GM21737 (cell line): ENCODE results near the gene SLC25A24.
A peak's percentile ranks its signal among the peaks of the same experiment; 100 is the strongest.
"Not testable (repeated sequence)": the region's sequence is repeated elsewhere in the genome, so short reads cannot be mapped to it uniquely, and the experiment has no call there.

ENCODE experiments used
- ATAC-seq: cut with Tn5 transposase; IDR thresholded peaks from one replicate; pipeline ENCODE4 v1.9.1; 2021; ENCODE audit warnings: mild to moderate bottlenecking, moderate library complexity; ENCODE audit not compliant: unreplicated experiment

Gene SLC25A24

DNA sequence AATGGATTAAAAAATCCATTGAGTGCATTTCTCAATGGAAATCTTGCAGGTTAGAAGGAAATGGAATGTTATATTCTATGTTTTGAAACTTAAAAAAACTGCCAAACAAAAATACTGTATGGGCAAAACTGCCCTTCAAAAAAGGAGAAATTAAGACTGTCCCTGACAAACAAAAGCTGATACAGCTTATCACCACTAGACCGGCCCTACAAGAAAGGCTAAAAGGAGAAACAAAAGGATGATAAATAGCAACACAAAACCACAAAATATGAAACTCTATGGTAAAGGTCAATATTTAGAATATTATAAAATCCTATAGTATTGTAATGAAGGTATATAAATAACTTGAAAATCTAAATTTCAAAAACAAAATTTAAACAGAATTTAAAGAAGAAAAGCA lies 60.0 kb downstream of the SLC25A24 start:
- ATAC-seq, result no peak

DNA sequence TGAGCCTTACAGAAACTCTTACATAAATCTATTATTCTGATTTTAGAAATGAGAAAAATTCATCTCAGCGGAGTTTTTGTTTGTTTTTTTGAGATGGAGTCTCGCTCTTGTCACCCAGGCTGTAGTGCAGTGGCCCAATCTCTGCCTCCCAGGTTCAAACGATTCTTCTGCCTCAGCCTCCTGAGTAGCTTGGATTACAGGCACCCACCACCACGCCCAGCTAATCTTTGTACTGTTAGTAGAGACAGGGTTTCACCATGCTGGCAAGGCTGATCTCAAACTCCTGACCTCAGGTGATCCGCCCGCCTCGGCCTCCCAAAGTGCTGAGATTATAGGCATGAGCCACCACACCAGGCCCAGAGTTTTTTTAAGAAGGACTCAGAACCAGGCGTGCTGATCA lies 60.6 kb downstream of the SLC25A24 start:
- not testable (repeated sequence) for ATAC-seq

DNA sequence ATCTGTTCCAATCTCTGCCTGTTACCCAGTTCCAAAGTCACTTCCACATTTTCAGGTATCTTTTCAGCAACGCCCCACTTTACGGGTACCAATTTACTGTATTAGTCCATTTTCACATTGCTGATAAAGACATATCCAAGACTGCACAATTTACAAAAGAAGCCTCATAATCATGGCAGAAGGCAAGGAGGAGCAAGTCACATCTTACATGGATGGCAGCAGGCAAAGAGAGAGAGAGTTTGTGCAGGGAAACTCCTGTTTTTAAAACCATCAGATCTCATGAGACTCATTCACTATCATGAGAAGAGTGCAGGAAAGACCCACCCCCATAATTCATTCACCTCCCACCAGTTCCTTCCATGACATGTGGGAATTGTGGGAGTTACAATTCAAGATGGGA lies 67.0 kb downstream of the SLC25A24 start:
- not testable (repeated sequence) for ATAC-seq

DNA sequence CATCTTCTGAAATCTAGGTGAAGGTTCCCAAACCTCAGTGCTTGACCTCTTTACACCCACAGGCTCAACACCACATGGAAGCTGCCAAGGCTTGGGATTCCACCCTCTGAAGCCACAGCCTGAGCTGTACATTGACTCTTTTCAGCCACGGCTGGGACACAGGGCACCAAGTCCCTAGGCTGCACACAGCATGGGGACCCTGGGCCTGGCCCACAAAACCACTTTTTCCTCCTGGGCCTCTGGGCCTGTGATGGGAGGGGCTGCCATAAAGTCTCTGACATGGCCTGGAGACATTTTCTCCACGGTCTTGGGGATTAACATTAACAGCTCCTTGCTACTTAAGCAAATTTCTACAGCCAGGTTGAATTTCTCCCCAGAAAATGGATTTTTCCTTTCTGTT lies 67.8 kb downstream of the SLC25A24 start:
- ATAC-seq, result not testable (repeated sequence)

DNA sequence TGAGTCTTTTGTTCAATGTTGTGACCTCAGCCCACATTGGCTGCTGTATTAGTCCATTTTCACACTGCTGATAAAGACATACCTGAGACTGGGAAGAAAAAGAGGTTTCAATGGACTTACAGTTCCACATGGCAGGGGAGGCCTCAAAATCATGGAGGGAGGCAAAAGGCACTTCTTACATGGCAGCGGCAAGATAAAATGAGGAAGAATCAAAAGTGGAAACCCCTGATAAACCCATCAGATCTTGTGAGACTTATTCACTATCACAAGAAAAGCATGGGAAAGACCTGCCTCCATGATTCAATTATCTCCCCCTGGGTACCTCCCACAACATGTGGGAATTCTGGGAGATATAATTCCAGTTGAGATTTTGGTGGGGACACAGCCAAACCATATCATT lies 68.9 kb downstream of the SLC25A24 start:
- ATAC-seq, result not testable (repeated sequence)

DNA sequence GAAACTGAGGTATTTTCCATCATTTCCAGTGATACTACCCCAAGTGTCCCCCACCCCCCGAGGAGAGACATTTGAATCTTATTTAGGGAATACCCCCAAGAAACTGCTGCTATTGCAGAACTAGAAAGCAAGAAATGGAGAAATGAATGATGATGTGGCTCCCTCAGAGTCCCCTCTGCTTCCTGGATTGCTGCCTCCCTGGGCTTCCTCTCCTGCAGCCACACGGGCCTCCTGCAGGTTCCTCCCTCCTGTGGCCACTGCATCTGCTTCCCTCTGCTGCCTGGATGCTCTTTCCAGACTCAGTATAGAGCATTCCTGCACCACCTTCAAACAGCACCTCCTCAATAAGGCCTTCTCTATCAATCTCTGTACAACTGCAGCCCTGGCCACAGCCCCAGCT lies 69.3 kb downstream of the SLC25A24 start:
- no peak for ATAC-seq

DNA sequence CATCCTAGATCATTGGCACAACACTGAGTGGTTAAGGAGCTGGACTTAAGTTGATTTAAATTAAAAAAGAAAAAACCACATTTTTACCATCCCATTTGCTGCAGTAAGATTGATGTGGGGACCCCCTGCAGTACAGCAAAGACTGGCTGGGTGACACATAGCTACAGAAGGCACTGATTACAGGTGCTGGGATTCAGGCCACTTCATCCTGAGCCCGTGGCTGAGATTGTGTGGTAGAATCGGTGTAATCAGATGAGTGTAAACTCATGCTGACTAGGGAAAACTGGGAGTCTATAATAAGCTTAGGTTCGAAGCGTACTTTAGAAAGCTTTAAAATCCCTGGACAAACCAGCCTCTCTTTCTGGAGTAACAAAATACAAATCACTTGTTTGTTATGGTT lies 70.1 kb downstream of the SLC25A24 start:
- no peak for ATAC-seq

DNA sequence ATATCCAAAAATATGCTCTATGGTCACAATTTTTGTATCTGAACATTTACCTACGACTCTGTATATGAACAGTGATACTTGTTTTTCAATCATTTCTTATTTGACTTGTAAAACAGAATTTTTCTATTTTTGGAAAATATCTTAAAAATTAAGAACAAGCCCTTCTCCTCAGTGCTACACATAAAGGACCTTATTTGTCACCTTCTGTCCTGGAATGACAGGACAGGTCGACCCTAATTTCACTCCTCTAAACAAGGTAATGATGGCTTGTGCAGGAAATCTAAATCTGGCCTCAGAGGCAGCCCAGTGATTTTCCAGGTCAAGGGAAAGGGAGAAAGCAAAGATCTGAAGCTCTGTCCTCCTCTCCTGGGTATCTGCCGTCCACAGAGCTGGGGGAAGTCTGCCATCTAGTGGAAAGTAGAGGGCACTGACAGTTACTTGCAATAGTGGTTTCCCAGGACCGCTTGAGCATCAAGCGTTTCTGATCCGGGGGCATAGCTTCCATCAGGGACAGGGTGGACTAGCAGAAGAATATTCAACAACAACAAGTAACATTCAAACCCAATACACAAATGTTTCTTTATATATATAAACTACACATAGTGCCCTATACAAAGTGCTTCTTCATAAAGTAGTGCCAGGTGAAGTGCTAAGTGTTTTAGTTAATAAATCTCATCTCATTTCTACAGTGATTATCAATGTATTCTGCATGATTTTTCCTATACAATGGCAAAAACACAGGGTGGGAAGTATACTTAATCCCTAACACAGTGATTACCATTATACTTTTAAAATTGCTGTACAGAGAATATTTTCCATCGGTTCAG lies 74.6 kb downstream of the SLC25A24 start:
- peak; percentile 90 for ATAC-seq

DNA sequence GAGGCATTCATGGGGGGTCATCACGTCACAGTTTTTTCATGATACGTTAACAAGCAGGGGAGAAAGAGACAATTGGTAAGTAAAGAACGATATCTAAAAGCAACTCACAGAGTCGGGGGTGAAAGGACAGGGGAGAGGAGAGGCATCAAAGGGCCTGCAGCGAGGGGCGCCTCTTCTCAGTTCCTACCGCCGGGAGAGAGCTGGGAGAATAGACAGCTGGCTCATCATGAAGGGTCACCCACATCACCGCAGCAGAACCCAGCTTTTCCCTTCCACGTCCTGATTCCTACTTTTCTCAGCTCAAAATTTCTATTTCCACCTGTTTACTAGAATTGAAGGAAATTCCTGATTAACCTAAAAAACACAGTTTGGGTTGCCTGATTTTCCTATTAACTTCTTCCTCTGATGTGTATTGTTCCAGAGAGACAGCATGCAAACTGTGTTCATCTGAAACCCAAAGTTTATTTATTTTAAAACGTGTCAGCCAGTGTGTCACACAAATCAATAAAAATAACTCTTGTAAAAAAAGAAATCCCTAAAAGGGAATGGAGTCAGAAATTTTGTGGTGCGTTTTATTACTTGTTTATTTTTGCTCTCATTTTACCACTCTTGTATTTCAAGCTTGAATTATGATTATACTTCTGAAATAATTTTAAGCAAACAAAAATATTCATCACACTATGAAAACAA lies 75.4 kb downstream of the SLC25A24 start:
- ATAC-seq, result no peak

DNA sequence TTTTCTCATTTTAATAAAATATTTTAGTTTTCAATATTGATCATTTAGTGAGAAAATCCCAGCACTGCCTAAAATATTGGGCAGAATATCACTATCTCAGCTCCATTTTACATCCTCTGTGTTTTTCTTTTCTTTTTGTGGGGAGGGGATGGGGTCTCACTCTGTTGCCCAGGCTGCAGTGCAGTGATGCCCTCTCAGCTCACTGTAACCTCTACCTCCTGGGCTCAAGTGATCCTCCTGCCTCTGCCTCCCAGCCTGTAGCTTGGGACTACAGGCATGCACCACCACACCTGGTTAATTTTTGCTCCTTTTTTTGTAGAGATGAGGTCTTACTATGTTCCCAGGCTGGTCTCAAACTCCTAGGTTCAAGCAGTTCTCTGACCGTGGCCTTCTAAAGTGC lies 76.1 kb downstream of the SLC25A24 start:
- no peak for ATAC-seq

DNA sequence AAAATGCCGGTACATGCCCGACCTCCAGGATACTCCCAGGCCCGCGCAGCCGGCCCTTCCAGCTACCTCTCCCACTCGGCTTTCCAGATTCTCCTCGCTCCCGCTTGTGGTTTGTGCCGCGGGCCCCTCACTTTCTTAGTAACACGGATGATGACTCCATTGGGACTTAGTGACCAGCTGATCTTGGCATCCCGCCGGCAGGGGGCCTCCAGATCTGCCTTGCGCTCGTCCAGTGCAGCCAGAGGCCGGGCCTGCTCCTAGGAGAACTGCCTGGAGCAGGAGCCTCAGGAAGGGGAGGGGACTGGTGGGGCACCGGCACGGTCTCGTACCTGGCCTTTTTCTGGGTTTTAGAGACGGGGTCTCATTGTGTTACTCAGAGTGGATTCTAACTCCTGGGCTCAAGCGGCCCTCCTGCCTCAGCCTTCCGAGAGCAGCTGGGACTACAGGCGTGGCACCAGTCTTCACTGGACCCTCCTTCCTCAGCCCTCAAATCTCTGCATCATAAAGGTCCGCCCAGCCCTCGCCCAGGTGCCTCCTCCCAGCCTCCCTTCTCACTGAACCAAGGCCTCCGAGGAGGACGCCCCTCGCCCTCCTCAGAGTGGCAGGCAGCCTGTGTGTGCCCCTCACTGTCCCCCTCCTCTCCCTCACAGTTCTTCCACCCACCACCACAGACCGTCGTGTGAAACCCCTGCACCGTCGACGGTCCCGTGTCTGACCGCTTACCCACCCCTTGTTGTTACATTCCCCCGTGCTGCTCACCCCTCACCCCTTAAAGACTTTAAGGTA lies 78.6 kb downstream of the SLC25A24 start:
- no peak for ATAC-seq

DNA sequence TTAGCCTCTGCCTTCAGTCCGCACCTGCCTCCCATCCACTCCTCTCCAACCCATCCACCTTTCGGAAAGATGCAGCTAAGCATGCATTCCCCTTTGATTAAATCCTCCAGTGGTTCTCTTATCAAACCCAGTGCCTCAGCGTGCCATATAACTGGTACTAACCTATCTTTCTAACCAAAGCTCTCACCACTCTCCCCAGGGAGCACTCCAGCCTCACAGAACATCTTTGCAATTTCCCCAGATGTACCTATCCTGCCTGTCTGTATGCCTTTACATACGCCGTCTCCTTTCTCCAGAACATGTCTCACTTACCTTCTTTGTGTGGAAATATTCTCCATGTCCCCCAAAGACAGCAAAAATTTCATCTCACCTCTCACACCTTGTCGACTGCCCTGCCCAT lies 80.0 kb downstream of the SLC25A24 start:
- no peak for ATAC-seq

DNA sequence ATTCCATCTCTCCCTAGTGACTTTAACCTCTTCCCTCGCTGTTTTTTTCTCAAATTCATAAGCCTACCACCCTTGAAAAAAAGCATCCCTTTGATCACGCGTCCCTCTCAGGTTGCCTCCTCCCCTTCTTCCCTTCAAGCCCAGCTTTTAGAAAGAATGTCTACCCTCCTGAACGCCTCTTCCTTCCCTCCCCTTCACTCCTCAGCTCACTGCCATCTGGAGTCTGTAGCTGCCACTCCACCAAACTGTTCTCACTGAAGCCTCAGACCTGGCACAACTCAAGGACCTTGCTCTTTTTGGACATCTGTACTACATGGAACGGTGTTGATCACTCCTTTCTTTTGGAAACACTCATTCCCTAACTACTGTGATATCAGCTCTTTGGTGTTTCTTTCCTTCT lies 80.6 kb downstream of the SLC25A24 start:
- ATAC-seq, result no peak

DNA sequence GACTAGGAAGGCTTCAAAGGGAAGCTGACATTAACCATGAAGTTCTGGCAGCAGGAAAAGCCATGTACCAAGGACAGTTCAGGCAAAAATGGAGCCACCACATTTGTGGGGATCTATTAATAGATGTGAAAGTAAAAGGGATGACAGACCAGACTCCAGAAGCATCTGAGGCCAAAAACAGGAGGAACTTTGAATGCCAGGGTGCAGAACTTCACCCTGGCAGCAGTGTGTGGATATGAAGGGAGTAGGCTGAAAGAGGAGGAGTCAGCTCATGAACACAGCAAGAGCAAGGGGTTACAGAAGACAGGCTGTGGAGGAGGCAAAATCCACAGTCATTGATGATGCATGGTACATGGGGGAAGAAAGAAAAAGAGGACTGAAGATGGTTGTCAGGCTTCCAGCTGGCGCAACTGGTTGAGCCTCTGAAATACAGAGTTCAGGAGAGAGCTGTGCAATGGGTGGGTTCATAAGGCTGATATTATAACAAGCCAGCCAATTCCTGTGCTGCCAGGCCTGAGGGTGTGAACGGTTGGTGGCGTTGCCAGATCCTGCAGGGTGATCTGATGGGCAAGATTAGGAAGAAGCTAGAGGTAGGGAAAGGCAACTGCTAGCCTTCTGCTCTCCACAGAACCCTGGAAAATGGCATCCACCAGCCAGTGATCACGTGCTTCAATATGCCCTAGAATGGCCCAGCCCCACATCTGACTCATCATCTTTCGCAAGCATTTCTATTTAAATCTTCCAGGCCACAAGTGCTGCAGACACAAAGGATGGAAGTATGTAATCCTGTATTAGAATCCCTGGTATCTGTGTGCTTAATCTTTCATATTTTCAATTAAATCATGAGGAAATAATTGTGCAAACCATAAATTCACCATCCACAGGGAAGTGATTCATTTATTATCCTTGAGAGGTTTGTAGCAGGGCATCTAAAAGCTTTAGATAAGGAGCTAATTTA lies 81.9 kb downstream of the SLC25A24 start:
- ATAC-seq, result no peak

DNA sequence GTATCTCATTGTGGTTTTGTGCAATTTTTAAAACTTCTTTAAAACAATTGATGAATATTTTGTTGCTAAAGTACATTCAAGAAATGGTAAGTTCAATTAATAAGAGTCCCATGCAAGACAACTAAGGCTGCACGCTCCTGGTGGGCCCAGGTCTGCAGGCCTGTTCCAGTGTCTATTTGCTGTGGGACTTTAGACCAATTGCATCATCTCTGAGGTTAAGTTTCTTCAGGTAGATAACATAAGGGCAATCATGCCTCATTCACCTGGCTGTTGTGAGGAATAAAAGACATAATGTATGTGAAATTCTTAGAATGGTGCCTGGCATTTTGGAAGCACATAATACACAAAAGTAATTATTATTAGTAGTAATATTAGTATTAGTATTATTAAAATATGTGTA lies 82.9 kb downstream of the SLC25A24 start:
- no peak for ATAC-seq

DNA sequence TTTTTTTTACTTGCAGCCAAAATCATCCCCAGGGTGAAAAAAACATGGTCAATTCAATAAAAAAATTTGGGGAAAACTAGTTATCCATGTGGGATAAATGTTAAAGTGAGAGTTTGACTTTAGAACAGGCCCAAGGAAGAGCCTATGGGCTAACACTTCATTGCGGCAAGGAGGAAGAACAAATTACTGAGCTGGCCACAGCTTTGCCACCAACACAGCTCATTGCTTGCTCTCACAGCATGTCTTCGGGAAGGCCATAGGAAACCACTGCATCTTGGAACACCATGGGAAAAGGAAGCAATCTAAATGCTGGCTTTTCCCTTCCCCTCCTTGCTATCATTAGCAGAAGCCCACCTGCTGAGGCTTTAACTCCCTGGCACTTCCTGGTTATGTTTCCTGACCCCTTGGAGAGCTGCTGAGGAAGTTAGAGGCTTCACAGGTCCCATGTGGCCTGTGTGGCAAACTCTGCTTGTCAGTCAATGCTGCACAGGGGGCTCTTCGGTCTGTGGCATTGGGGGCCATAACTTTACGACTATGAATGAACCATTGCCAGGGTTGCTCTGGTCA lies 86.0 kb downstream of the SLC25A24 start:
- no peak for ATAC-seq

DNA sequence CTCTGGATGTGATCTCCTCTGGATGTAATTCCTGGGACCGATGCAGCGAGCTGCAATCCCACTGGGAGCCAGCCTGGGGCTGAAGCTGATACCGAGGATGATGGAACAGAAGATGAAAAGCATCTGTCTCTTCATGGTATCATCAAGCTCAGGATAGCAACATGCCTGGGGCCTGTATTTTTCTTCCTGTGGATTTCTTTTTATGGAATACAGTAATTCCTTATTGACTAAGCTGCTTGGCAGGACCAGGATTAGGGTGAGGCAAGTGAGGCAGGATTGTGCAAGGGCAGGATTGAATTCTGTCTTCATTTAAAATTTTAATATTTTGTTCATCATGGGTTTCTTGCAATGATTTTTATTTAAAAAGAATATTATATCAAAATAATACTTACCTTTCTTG lies 86.6 kb downstream of the SLC25A24 start:
- ATAC-seq, result no peak

DNA sequence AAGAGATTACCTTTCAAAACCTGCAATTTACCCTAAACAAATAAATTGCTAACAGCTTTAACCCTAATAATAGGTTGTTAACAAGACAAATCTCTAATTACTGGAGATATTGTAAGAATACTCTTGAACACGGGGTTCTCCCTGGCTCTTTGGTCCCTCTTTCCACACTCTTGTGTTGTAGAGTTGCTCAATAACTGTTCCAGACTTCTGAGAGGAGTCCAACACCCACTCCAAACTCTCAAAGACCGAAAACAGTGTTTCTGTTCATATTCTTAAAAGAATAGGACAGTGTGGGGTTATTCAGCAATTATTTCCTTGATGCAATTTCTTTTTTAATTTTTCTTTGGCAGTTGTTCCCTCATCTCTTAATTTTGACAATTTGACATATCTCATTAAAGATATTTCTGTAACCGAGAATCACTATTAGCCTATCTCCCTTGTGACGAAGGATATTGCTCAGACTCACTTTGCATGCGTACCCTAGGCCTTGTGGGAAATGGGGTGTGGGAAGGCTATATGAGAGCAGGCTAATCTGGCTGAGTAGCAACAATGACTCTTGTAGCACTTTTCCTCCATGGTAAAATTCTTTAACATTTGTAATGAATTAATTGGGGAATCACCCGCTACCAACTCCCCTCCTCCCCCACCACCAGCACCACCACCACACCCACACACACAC lies 90.7 kb downstream of the SLC25A24 start:
- no peak for ATAC-seq

DNA sequence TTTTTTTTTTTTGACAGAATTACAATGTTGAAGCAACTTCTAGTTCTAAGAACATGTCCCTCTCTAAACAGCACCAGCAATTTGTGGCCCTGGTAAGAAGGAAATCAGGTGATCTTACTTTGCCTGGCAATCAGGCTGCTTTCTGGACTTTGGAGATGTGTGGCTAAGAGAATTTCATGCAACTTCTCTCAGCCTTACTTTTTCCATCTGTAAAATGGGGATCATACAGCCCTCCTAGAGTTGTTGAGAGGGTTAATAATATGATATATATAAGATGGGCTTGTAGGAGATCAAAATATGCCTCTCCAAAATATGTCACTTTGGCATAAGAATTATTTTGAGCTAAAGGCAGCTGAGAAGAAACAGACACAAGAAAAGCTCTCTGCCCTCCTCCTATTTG lies 92.0 kb downstream of the SLC25A24 start:
- no peak for ATAC-seq

DNA sequence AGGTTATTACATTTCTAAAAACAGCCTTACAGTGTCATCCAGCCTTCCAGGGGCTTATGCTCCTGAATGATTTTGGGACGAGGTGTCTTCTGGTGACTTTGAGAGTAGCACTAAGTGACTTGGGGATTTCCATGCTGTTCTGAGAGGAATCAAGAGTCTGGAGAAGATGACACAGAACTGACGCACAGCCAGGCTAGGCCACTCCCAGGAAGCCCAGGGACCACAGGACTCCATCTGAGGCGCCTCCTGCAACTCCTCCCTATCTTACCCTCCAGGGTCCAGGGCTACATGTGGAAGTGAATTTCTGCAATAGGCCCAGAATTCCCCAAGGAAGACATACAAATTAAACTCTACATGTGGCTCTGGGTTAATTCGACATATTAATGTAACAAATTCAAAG lies 92.5 kb downstream of the SLC25A24 start:
- ATAC-seq, result no peak
